ENCODE results near the gene STIM1.
"Not testable (repeated sequence)": the region's sequence is repeated elsewhere in the genome, so short reads cannot be mapped to it uniquely, and the experiment has no call there.

The STIM1 gene

DNA sequence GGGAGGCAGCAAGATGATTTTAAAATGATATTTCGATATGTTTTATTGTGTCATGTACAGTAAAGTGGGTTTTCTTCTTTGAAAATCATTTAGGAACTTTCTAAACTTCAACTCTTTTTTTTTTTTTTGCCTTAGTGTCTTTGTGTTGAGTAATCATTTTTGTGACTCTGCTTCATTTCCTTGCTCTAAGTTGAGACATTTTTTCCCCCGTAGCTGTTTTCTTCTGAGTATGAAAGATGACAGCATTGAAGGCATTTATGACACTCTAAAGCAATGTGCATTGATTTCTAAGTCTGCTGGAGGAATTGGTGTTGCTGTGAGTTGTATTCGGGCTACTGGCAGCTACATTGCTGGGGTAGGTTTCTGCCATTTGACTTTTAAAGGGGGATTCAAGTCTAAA lies 262.6 kb downstream of the STIM1 start:
- Histone ChIP-seq H3K36me3 (ENCODE audit: control insufficient read depth, insufficient read depth, low read length) (peaks cover 4% of the 10 kb centered on the region), H3K27me3 (replicated peaks; ENCODE audit: control insufficient read depth, insufficient read depth, low read length) (no peaks in the 10 kb centered on the region), H3K4me3 (replicated peaks; ENCODE audit: low read depth, low read length) (no peak overlapping the region)
- DNase-seq (ENCODE audit: extremely low read depth, insufficient read length): no peak
- TF ChIP-seq, protein P1, sequence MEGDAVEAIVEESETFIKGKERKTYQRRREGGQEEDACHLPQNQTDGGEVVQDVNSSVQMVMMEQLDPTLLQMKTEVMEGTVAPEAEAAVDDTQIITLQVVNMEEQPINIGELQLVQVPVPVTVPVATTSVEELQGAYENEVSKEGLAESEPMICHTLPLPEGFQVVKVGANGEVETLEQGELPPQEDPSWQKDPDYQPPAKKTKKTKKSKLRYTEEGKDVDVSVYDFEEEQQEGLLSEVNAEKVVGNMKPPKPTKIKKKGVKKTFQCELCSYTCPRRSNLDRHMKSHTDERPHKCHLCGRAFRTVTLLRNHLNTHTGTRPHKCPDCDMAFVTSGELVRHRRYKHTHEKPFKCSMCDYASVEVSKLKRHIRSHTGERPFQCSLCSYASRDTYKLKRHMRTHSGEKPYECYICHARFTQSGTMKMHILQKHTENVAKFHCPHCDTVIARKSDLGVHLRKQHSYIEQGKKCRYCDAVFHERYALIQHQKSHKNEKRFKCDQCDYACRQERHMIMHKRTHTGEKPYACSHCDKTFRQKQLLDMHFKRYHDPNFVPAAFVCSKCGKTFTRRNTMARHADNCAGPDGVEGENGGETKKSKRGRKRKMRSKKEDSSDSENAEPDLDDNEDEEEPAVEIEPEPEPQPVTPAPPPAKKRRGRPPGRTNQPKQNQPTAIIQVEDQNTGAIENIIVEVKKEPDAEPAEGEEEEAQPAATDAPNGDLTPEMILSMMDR (IDR thresholded peaks at IDR 0.05; ENCODE audit: insufficient read depth, low read length, poor library complexity, severe bottlenecking): no peak

DNA sequence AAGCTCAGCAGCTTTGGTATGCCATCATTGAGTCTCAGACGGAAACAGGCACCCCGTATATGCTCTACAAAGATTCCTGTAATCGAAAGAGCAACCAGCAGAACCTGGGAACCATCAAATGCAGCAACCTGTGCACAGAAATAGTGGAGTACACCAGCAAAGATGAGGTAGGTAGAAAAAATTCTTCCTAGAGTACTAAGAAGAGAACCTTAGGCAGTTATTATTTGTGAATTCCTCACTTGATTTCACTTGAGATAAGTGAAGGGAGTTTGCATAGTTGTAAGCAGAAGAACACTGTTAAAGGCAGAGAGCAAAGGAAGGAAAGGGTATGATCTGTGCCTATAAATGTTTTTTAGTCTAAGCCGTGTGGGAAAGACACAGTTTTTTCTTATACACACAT lies 267.8 kb downstream of the STIM1 start:
- peaks cover 16% of the 10 kb centered on the region for H3K36me3 ChIP-seq (ENCODE audit: control insufficient read depth, insufficient read depth, low read length)
- DNase-seq (ENCODE audit: extremely low read depth, insufficient read length): no peak
- H3K4me3 ChIP-seq (replicated peaks; ENCODE audit: low read depth, low read length): no peak overlapping the region
- H3K27me3 ChIP-seq (replicated peaks; ENCODE audit: control insufficient read depth, insufficient read depth, low read length): no peaks in the 10 kb centered on the region
- TF ChIP-seq, protein P1 (IDR thresholded peaks at IDR 0.05; ENCODE audit: insufficient read depth, low read length, poor library complexity, severe bottlenecking): no peak

DNA sequence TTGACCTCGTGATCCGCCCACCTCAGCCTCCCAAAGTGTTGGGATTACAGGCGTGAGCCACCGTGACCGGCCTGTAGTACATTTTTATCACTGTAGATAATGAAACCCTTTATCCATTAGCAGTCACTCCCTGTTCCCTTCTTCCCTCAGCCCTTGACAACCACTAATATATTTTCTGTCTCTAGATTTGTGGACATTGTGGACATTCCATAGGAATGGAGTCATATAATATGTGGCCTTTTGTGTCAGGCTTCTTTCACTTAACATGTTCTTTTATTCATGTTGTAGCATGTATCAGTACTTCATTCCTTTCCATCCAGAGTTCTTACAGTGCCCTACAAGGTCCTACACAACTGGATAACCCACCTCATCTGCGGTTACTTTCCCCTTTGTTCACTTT lies 269.7 kb downstream of the STIM1 start:
- TF ChIP-seq, protein P1 (IDR thresholded peaks at IDR 0.05; ENCODE audit: insufficient read depth, low read length, poor library complexity, severe bottlenecking): no peak
- DNase-seq (ENCODE audit: extremely low read depth, insufficient read length): no peak
- no peaks in the 10 kb centered on the region for H3K27me3 ChIP-seq (replicated peaks; ENCODE audit: control insufficient read depth, insufficient read depth, low read length)
- H3K36me3 ChIP-seq (ENCODE audit: control insufficient read depth, insufficient read depth, low read length): peaks cover 16% of the 10 kb centered on the region
- no peak overlapping the region for H3K4me3 ChIP-seq (replicated peaks; ENCODE audit: low read depth, low read length)

DNA sequence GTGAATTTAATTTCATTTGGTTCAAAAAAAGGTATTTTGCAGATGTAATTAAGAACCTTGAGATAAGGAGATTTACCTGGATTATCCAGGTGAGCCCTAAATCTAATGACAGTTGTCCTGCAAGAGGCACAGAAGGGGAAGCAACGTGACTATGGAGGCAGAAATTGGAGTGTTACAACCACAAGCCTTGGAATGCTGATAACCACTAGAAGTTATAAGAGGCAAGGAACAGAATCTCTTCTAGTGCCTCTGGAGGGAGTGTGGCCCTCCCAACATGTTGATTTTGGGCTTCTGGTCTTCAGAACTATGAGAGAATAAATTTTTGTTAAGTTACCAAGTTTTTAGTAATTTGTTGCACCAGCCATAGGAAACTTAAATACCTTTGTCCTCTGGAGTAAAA lies 271.9 kb downstream of the STIM1 start:
- Histone ChIP-seq H3K27me3 (replicated peaks; ENCODE audit: control insufficient read depth, insufficient read depth, low read length) (no peaks in the 10 kb centered on the region), H3K4me3 (replicated peaks; ENCODE audit: low read depth, low read length) (no peak overlapping the region), H3K36me3 (ENCODE audit: control insufficient read depth, insufficient read depth, low read length) (peaks cover 13% of the 10 kb centered on the region)
- TF ChIP-seq, protein P1 (IDR thresholded peaks at IDR 0.05; ENCODE audit: insufficient read depth, low read length, poor library complexity, severe bottlenecking): no peak
- DNase-seq (ENCODE audit: extremely low read depth, insufficient read length): no peak

DNA sequence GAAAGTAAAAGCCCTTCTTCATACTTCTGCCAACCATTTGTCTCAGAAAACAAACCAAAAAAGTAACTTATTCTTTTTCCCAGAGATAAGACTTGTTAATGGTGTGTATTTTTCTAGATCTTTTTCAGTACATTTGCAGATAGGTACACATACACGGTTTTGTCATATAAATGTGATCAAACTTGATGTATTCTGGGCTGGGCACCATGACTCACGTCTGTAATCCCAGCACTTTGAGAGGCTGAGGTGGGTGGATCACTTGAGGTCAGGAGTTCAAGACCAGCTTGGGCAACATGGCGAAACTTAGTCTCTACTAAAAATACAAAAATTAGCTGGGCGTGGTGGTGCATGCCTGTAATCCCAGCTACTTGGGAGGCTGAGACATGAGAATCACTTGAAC lies 274.8 kb downstream of the STIM1 start:
- not testable (repeated sequence) for H3K36me3 ChIP-seq (ENCODE audit: control insufficient read depth, insufficient read depth, low read length); H3K27me3 ChIP-seq (replicated peaks; ENCODE audit: control insufficient read depth, insufficient read depth, low read length); DNase-seq (ENCODE audit: extremely low read depth, insufficient read length); H3K4me3 ChIP-seq (replicated peaks; ENCODE audit: low read depth, low read length)

DNA sequence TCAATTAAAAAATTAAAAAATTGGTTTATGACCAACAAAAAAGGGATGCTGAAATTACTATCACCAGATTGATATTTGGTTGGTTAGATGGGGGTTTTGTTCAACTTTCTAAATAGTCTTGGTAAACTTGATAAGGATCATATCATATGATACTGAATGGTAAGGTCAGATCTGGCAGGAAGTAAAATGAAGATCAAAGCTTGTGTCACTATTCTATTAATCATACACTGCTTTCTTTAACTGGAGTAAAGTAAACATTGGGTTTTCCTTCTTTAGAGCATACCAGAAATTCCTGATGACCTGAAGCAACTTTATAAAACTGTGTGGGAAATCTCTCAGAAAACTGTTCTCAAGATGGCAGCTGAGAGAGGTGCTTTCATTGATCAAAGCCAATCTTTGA lies 279.3 kb downstream of the STIM1 start:
- H3K36me3 ChIP-seq (ENCODE audit: control insufficient read depth, insufficient read depth, low read length): peaks cover 3% of the 10 kb centered on the region
- H3K4me3 ChIP-seq (replicated peaks; ENCODE audit: low read depth, low read length): no peak overlapping the region

More for the DNA sequence above, 279.3 kb downstream of the STIM1 start:
- no peak for DNase-seq (ENCODE audit: extremely low read depth, insufficient read length)
- TF ChIP-seq, protein P1 (IDR thresholded peaks at IDR 0.05; ENCODE audit: insufficient read depth, low read length, poor library complexity, severe bottlenecking): no peak
- H3K27me3 ChIP-seq (replicated peaks; ENCODE audit: control insufficient read depth, insufficient read depth, low read length): no peaks in the 10 kb centered on the region

Measured in GM06990 (cell line).